ENCODE measurements around the gene BMP6.

The BMP6 gene

GRCh38 chr6:7818257-7819214 is 92.6 kb downstream of the BMP6 start:
- H3K79me1 ChIP-seq (ENCODE audit: low read length): no peaks in the 10 kb centered on the region
- H3K4ac ChIP-seq (ENCODE audit: low read depth, low read length): no peak overlapping the region
- H4K8ac ChIP-seq (ENCODE audit: low read depth, low read length): no peak overlapping the region
- no peaks in the 10 kb centered on the region for H3K79me2 ChIP-seq (ENCODE audit: control insufficient read depth, insufficient read depth, low read length)
- H3K9ac ChIP-seq (ENCODE audit: low read length): no peak overlapping the region
- H3K27ac ChIP-seq (ENCODE audit: low read depth, low read length): no peak overlapping the region
- H3K4me3 ChIP-seq (ENCODE audit: low read length): no peak overlapping the region
- no peak overlapping the region for H4K5ac ChIP-seq (ENCODE audit: low read length)
- no peak overlapping the region for H2AK5ac ChIP-seq (ENCODE audit: low read length)
- no peak overlapping the region for H3K18ac ChIP-seq (ENCODE audit: low read length)
- H2BK5ac ChIP-seq (ENCODE audit: low read length): no peak overlapping the region
- no CpG with 5 or more reads among the region's 13 CpGs for WGBS (ENCODE audit: extremely low coverage, insufficient coverage, low lambda C conversion rate)
- no peaks in the 10 kb centered on the region for H3K27me3 ChIP-seq (ENCODE audit: insufficient read depth, low read length, poor library complexity)
- no peak overlapping the region for H2BK15ac ChIP-seq (replicated peaks; ENCODE audit: low read depth)
- peak; percentile 4 for DNase-seq
- H3K36me3 ChIP-seq (ENCODE audit: control insufficient read depth, insufficient read depth, low read length): no peaks in the 10 kb centered on the region
- H3K4me2 ChIP-seq (ENCODE audit: low read length): no peak overlapping the region
- H3K4me1 ChIP-seq (ENCODE audit: control insufficient read depth, low read depth, low read length): no peaks in the 10 kb centered on the region
- H3K56ac ChIP-seq (ENCODE audit: low read length): no peak overlapping the region
- no peak overlapping the region for H3K23ac ChIP-seq (ENCODE audit: low read length)
- H2BK120ac ChIP-seq (ENCODE audit: low read depth, low read length): no peak overlapping the region

DNA sequence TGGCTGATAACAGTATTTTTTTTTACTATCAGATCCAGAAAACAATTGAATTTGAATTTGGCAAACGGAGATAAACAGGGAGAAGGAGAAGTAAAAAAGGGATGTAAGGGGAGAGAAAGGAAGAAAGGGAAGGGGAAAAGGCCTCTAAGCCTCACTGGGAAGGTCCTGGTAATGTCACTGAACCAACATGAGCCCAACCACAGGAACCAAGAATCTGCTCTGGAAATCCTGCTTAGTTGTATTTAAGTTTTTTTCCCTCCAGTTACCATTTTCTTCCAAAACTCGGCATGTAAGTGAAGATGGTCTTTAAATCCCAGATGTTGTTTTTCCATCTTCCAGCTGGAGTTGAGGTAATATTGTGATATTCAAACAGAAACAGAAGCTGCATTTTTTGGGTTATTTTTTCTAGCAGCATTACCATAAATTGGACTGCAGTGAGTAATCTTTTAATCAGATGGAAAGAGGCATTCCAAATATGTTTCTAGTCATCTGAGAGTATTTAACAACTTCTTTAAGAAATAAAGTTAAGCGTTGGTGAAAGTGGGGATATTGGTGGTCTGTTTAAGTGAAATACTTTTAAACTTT is 93.6 kb downstream of the BMP6 start:
- Histone ChIP-seq H2BK5ac (ENCODE audit: low read length) (no peak overlapping the region), H2AK5ac (ENCODE audit: low read length) (no peak overlapping the region), H3K23ac (ENCODE audit: low read length) (no peak overlapping the region), H4K5ac (ENCODE audit: low read length) (no peak overlapping the region), H3K27me3 (ENCODE audit: insufficient read depth, low read length, poor library complexity) (no peaks in the 10 kb centered on the region), H3K56ac (ENCODE audit: low read length) (no peak overlapping the region), H3K4me3 (ENCODE audit: low read length) (no peak overlapping the region), H3K18ac (ENCODE audit: low read length) (no peak overlapping the region), H3K9ac (ENCODE audit: low read length) (no peak overlapping the region), H2BK15ac (replicated peaks; ENCODE audit: low read depth) (no peak overlapping the region), H3K79me2 (ENCODE audit: control insufficient read depth, insufficient read depth, low read length) (no peaks in the 10 kb centered on the region), H4K8ac (ENCODE audit: low read depth, low read length) (no peak overlapping the region), H3K36me3 (ENCODE audit: control insufficient read depth, insufficient read depth, low read length) (no peaks in the 10 kb centered on the region), H2BK120ac (ENCODE audit: low read depth, low read length) (no peak overlapping the region), H3K4ac (ENCODE audit: low read depth, low read length) (no peak overlapping the region), H3K4me2 (ENCODE audit: low read length) (no peak overlapping the region), H3K79me1 (ENCODE audit: low read length) (no peaks in the 10 kb centered on the region), H3K4me1 (ENCODE audit: control insufficient read depth, low read depth, low read length) (no peaks in the 10 kb centered on the region), H3K27ac (ENCODE audit: low read depth, low read length) (no peak overlapping the region)
- WGBS (ENCODE audit: extremely low coverage, insufficient coverage, low lambda C conversion rate): 100% methylated on average over 2 of the region's 3 CpGs
- no peak for DNase-seq

DNA sequence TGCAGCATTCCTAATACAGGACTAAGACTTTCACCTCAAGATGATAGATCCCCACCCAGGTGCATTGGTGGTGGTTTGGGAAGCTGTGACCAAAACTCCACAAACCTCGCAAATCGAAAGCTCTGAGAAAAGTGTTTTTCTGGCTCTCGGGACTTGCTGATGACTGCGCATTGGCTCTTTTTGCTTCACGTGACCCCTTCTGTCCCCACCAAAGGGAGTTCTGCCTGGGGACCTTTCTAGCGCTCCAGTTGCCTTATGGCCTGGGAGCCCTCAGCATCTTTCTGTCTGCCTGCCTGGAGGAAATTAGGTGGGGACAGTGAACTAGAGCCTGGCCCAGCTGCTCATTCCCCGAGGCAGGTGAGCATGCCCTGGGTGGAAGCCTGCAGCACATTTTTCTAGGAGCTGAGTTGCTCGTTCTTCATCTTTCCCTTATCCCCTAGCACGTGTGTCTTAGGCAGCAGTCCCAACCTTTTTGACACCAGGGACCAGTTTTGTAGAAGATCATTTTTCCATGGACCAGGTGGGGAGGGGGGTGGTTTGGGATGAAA is 94.5 kb downstream of the BMP6 start:
- H4K5ac ChIP-seq (ENCODE audit: low read length): no peak overlapping the region
- no peak overlapping the region for H3K27ac ChIP-seq (ENCODE audit: low read depth, low read length)
- H3K27me3 ChIP-seq (ENCODE audit: insufficient read depth, low read length, poor library complexity): no peaks in the 10 kb centered on the region
- H3K4me2 ChIP-seq (ENCODE audit: low read length): no peak overlapping the region
- no peak overlapping the region for H3K4me3 ChIP-seq (ENCODE audit: low read length)
- no peak overlapping the region for H2BK15ac ChIP-seq (replicated peaks; ENCODE audit: low read depth)
- H2BK5ac ChIP-seq (ENCODE audit: low read length): no peak overlapping the region
- H3K79me1 ChIP-seq (ENCODE audit: low read length): no peaks in the 10 kb centered on the region
- H2AK5ac ChIP-seq (ENCODE audit: low read length): no peak overlapping the region
- no peak overlapping the region for H3K9ac ChIP-seq (ENCODE audit: low read length)
- DNase-seq: no peak
- H3K4ac ChIP-seq (ENCODE audit: low read depth, low read length): no peak overlapping the region
- no peak overlapping the region for H4K8ac ChIP-seq (ENCODE audit: low read depth, low read length)
- no peaks in the 10 kb centered on the region for H3K4me1 ChIP-seq (ENCODE audit: control insufficient read depth, low read depth, low read length)
- no CpG with 5 or more reads among the region's 9 CpGs for WGBS (ENCODE audit: extremely low coverage, insufficient coverage, low lambda C conversion rate)
- no peaks in the 10 kb centered on the region for H3K36me3 ChIP-seq (ENCODE audit: control insufficient read depth, insufficient read depth, low read length)
- no peak overlapping the region for H2BK120ac ChIP-seq (ENCODE audit: low read depth, low read length)
- no peak overlapping the region for H3K56ac ChIP-seq (ENCODE audit: low read length)
- H3K18ac ChIP-seq (ENCODE audit: low read length): no peak overlapping the region
- H3K79me2 ChIP-seq (ENCODE audit: control insufficient read depth, insufficient read depth, low read length): no peaks in the 10 kb centered on the region
- no peak overlapping the region for H3K23ac ChIP-seq (ENCODE audit: low read length)

DNA sequence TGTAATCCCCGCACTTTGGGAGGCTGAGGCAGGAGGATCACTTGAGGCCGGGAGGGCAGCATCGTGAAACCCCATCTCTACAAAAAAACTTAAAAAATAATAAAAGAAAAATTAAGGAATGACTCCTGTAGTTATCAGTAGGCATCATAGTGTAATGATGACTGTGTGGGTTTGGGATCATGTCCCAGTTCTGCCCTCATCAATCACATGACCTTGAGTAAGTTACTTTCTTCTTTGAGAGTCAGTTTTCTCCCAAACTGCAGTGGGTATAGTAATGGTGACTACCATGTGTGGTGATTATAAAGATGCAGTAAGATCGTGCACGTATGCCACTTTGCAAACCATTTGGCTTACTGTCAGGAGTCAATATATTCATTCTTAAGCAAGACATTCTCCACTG is 95.5 kb downstream of the BMP6 start:
- Histone ChIP-seq H4K8ac (ENCODE audit: low read depth, low read length) (no peak overlapping the region), H2BK120ac (ENCODE audit: low read depth, low read length) (no peak overlapping the region), H3K4ac (ENCODE audit: low read depth, low read length) (no peak overlapping the region), H3K4me2 (ENCODE audit: low read length) (no peak overlapping the region), H3K79me1 (ENCODE audit: low read length) (no peaks in the 10 kb centered on the region), H3K27me3 (ENCODE audit: insufficient read depth, low read length, poor library complexity) (no peaks in the 10 kb centered on the region), H3K23ac (ENCODE audit: low read length) (no peak overlapping the region), H3K27ac (ENCODE audit: low read depth, low read length) (no peak overlapping the region), H3K4me3 (ENCODE audit: low read length) (no peak overlapping the region), H3K56ac (ENCODE audit: low read length) (no peak overlapping the region), H3K9ac (ENCODE audit: low read length) (no peak overlapping the region), H3K36me3 (ENCODE audit: control insufficient read depth, insufficient read depth, low read length) (no peaks in the 10 kb centered on the region), H3K4me1 (ENCODE audit: control insufficient read depth, low read depth, low read length) (no peaks in the 10 kb centered on the region), H2BK5ac (ENCODE audit: low read length) (no peak overlapping the region), H3K18ac (ENCODE audit: low read length) (no peak overlapping the region), H4K5ac (ENCODE audit: low read length) (no peak overlapping the region), H3K79me2 (ENCODE audit: control insufficient read depth, insufficient read depth, low read length) (no peaks in the 10 kb centered on the region), H2BK15ac (replicated peaks; ENCODE audit: low read depth) (no peak overlapping the region), H2AK5ac (ENCODE audit: low read length) (no peak overlapping the region)
- DNase-seq: no peak
- no CpG with 5 or more reads among the region's 5 CpGs for WGBS (ENCODE audit: extremely low coverage, insufficient coverage, low lambda C conversion rate)

DNA sequence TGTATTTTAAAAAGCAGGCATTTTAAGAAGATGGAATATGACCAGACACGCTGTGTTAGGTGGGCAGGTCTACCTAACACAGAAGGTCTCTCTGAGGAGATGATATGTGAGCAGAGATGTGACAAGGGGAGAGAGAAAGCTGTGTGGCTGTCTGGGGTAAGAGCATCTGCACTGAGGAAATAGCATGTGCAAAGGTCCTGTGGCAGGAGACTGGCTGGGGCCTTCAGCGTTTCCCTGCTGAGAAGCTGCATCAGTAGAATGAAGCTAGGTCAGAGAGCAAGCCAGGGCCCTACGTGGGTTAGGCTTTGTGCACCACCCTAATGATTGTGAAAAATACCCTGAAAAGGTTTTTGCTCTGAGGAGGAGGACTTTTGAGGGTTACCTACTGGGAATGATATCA is 97.7 kb downstream of the BMP6 start:
- Histone ChIP-seq H2BK15ac (replicated peaks; ENCODE audit: low read depth) (no peak overlapping the region), H3K79me2 (ENCODE audit: control insufficient read depth, insufficient read depth, low read length) (no peaks in the 10 kb centered on the region), H3K79me1 (ENCODE audit: low read length) (no peaks in the 10 kb centered on the region), H3K56ac (ENCODE audit: low read length) (no peak overlapping the region), H2AK5ac (ENCODE audit: low read length) (no peak overlapping the region), H2BK120ac (ENCODE audit: low read depth, low read length) (no peak overlapping the region), H4K5ac (ENCODE audit: low read length) (no peak overlapping the region), H3K4ac (ENCODE audit: low read depth, low read length) (no peak overlapping the region), H3K23ac (ENCODE audit: low read length) (no peak overlapping the region), H2BK5ac (ENCODE audit: low read length) (no peak overlapping the region), H3K27me3 (ENCODE audit: insufficient read depth, low read length, poor library complexity) (no peaks in the 10 kb centered on the region), H3K4me3 (ENCODE audit: low read length) (no peak overlapping the region), H3K4me1 (ENCODE audit: control insufficient read depth, low read depth, low read length) (no peaks in the 10 kb centered on the region), H3K4me2 (ENCODE audit: low read length) (no peak overlapping the region), H3K27ac (ENCODE audit: low read depth, low read length) (no peak overlapping the region), H3K9ac (ENCODE audit: low read length) (no peak overlapping the region), H3K18ac (ENCODE audit: low read length) (no peak overlapping the region), H3K36me3 (ENCODE audit: control insufficient read depth, insufficient read depth, low read length) (no peaks in the 10 kb centered on the region), H4K8ac (ENCODE audit: low read depth, low read length) (no peak overlapping the region)
- no CpG with 5 or more reads among the region's 3 CpGs for WGBS (ENCODE audit: extremely low coverage, insufficient coverage, low lambda C conversion rate)
- DNase-seq: no peak
